HepG2 (cell line): ENCODE results near the gene KIF21B. TPM values are rescaled to one million over a fixed set of nuclear protein-coding genes. Genes with fewer than 3 reads are reported as not detected.

Source experiments
- ATAC-seq: fragments of 200-7000 bp; cut with Tn5 transposase; 3 replicates; pipeline ENCODE4 v1.9.1; 2020; ENCODE audit warnings: mild to moderate bottlenecking, moderate library complexity
- BruUV-seq: library from RNA; stranded (reverse); fragments of 400-500 nt; replicated peaks from 2 replicates; lab custom pipeline; 2021; lab: Mats Ljungman, UMichigan
- CTCF ChIA-PET: fragments of 300-600 bp; formaldehyde crosslinking; extraction: SDS; loops from one replicate; lab custom pipeline; 2021; ENCODE audit warnings: low total read pairs, inconsistent platforms, low intra/inter-chr PET ratio; lab: Yijun Ruan, JAX
- POLR2A ChIA-PET: fragments of 350-600 bp; sonication (Branson Sonifier 250); formaldehyde crosslinking; loops from one replicate; lab custom pipeline; 2020; ENCODE audit warnings: antibody characterized with exemption, inconsistent platforms; lab: Yijun Ruan, JAX
- DNase-seq: peaks from one replicate; pipeline ENCODE4 v3.0.0-alpha.2; 2015; ENCODE audit warnings: low spot score
- FAIRE-seq: peaks from 3 replicates; lab custom pipeline; 2011; peaks lifted over from hg19 to GRCh38; lab: Jason Lieb, UNC
- H2AFZ ChIP-seq: one replicate; pipeline ENCODE4 v1.6.1; 2011; ENCODE audit warnings: low read length, inconsistent platforms
- H3K27ac ChIP-seq: fragments of 300-600 bp; 3 replicates; pipeline ENCODE4 v1.8.0; 2011; ENCODE audit warnings: mixed run types, mild to moderate bottlenecking, mixed read lengths, low read length, inconsistent platforms; ENCODE audit not compliant: insufficient read depth; ENCODE audit errors: extremely low read length
- H3K27me3 ChIP-seq, 2 experiments: fragments of 200-600 bp in 1 of 2; 2 replicates in 1 of 2; 3 replicates in 1 of 2; pipeline versions ENCODE4 v1.6.0 to v1.8.0; 2011; ENCODE audit warnings: low read length in 2 of 2, mild to moderate bottlenecking in 2 of 2, moderate library complexity in 2 of 2, inconsistent platforms in 1 of 2; ENCODE audit not compliant: insufficient read depth in 2 of 2, control insufficient read depth in 1 of 2
- H3K36me3 ChIP-seq, 2 experiments: fragments of 200-600 bp in 1 of 2; replicated peaks in 1 of 2; 2 replicates in 1 of 2; 3 replicates in 1 of 2; pipeline versions ENCODE4 v1.5.1 to v1.8.0; 2011; ENCODE audit warnings: low read length in 2 of 2, inconsistent platforms in 1 of 2; ENCODE audit not compliant: insufficient read depth in 2 of 2, control insufficient read depth in 1 of 2
- H3K4me1 ChIP-seq: 2 replicates; pipeline ENCODE4 v1.5.1; 2012; ENCODE audit warnings: low read length, inconsistent platforms; ENCODE audit not compliant: insufficient read depth
- H3K4me2 ChIP-seq: 2 replicates; pipeline ENCODE4 v1.6.0; 2011; ENCODE audit warnings: low read depth, low read length, inconsistent platforms
- H3K4me3 ChIP-seq, 3 experiments: fragments of 200-600 bp in 1 of 3; sonication (generic), shearing (Covaris generic) in 1 of 3; replicated peaks in 1 of 3; 2 replicates each; pipeline ENCODE4 v1.5.1; 2011 to 2016; ENCODE audit warnings: low read length in 3 of 3, inconsistent platforms in 2 of 3, low read depth in 2 of 3, mild to moderate bottlenecking in 2 of 3, control low read depth in 1 of 3, mixed read lengths in 1 of 3; ENCODE audit not compliant: insufficient read depth in 1 of 3
- H3K79me2 ChIP-seq: one replicate; pipeline ENCODE4 v1.6.1; 2011; ENCODE audit warnings: low read length, inconsistent platforms; ENCODE audit not compliant: insufficient read depth
- H3K9ac ChIP-seq: 2 replicates; pipeline ENCODE4 v1.6.0; 2011; ENCODE audit warnings: mild to moderate bottlenecking, low read depth, low read length, inconsistent platforms; ENCODE audit not compliant: insufficient read depth
- H3K9me3 ChIP-seq: 2 replicates; pipeline ENCODE4 v1.5.1; 2012; ENCODE audit warnings: mild to moderate bottlenecking, low read length
- H4K20me1 ChIP-seq: 2 replicates; pipeline ENCODE4 v1.6.0; 2011; ENCODE audit warnings: inconsistent platforms, mild to moderate bottlenecking, low read length, moderate library complexity; ENCODE audit not compliant: insufficient read depth
- HNRNPH1 ChIP-seq: fragments of 200-400 bp; formaldehyde crosslinking; optimal IDR thresholded peaks from 2 replicates; pipeline ENCODE3; 2017; ENCODE audit warnings: mild to moderate bottlenecking, low read depth, low read length
- NAIF1 ChIP-seq: sonication (generic); formaldehyde crosslinking; IDR thresholded peaks from 2 replicates; pipeline ENCODE4 v1.5.0; 2020; ENCODE audit warnings: mild to moderate bottlenecking, missing genetic modification reagents, borderline replicate concordance
- NFE2L2 ChIP-seq: fragments of 150-350 bp; IDR thresholded peaks from 2 replicates; pipeline ENCODE4 v1.6.1; 2014; ENCODE audit warnings: low read length
- PHF20 ChIP-seq: sonication (generic); formaldehyde crosslinking; IDR thresholded peaks from 2 replicates; pipeline ENCODE4 v1.5.0; 2020; ENCODE audit warnings: mild to moderate bottlenecking, missing genetic modification reagents
- SNAPC4 ChIP-seq: sonication (generic); formaldehyde crosslinking; IDR thresholded peaks from 2 replicates; pipeline ENCODE4 v1.4.0; 2020; ENCODE audit warnings: mild to moderate bottlenecking, missing genetic modification reagents
- ZFP82 ChIP-seq: sonication (generic); formaldehyde crosslinking; IDR thresholded peaks from 2 replicates; pipeline ENCODE4 v1.5.1; 2020; ENCODE audit warnings: mild to moderate bottlenecking, missing genetic modification reagents, borderline replicate concordance
- ZNF138 ChIP-seq: sonication (generic); formaldehyde crosslinking; IDR thresholded peaks from 2 replicates; pipeline ENCODE4 v1.5.0; 2020; ENCODE audit warnings: mild to moderate bottlenecking, low read depth, missing genetic modification reagents
- ZNF207 ChIP-seq: fragments of 450-650 bp; IDR thresholded peaks from 2 replicates; pipeline ENCODE4 v1.6.1; 2016; ENCODE audit warnings: antibody characterized with exemption, borderline replicate concordance
- ZNF354B ChIP-seq: sonication (generic); formaldehyde crosslinking; IDR thresholded peaks from 2 replicates; pipeline ENCODE4 v1.8.0; 2022; ENCODE audit warnings: mild to moderate bottlenecking, missing genetic modification reagents
- ZNF468 ChIP-seq: sonication (generic); formaldehyde crosslinking; IDR thresholded peaks from 2 replicates; pipeline ENCODE4 v1.8.0; 2022; ENCODE audit warnings: mild to moderate bottlenecking, moderate library complexity, missing genetic modification reagents
- ZNF484 ChIP-seq: sonication (generic); formaldehyde crosslinking; IDR thresholded peaks from 2 replicates; pipeline ENCODE4 v1.5.1; 2020; ENCODE audit warnings: mild to moderate bottlenecking, low read depth, missing genetic modification reagents, borderline replicate concordance
- ZNF678 ChIP-seq: sonication (generic); formaldehyde crosslinking; IDR thresholded peaks from 2 replicates; pipeline ENCODE4 v1.4.0; 2020; ENCODE audit warnings: mild to moderate bottlenecking, missing genetic modification reagents
- WGBS: methylation state at CpG from one replicate; pipeline ENCODE4 v1.1.6; 2017; ENCODE audit warnings: low lambda C conversion rate; 5-methylcytosine and 5-hydroxymethylcytosine counted together
- in situ Hi-C: cut with HindIII; loops from 2 replicates; pipeline ENCODE4 v1.10.0; 2017; ENCODE audit warnings: low pct_unique_long_range_greater_than_20kb; ENCODE audit not compliant: extremely low pct_ligation_motif_present
- intact Hi-C: fragments of 100-400 bp; cut with micrococcal nuclease; formaldehyde crosslinking; loops from one replicate; pipeline ENCODE4 v1.10.0; 2022; ENCODE audit not compliant: unreplicated experiment
- polyA plus RNA-seq, 8 experiments: library from polyadenylated mRNA; depleted of rRNA in 3 of 8; stranded (reverse) in 7 of 8; unstranded in 1 of 8; fragments of >200 nt; fragmentation: Illumina TruSeq in 4 of 8; extraction: Trizol in 4 of 8; gene quantifications; 2 replicates each; pipeline versions ENCODE4 v1.2.1 to v1.2.3, GENCODE V29; 2011 to 2016; ENCODE audit warnings: low read depth in 4 of 8, missing spikeins in 1 of 8, mixed read lengths in 1 of 8; ENCODE audit not compliant: insufficient read depth in 1 of 8
- total RNA-seq, 5 experiments: library from RNA; depleted of rRNA; stranded (reverse); fragments of >200 nt; fragmentation: Illumina TruSeq; extraction: Trizol; gene quantifications; 2 replicates each; pipeline ENCODE4 v1.2.3, GENCODE V29; 2016; ENCODE audit warnings: low read depth in 1 of 5

The KIF21B gene
- total and polyA plus RNA-seq, 2 of the 13 experiments (the other 11 are each of a cell fraction or from before 2014, with no cell fraction given): 0.17 to 0.20 TPM

- no peak for ATAC-seq
- Histone ChIP-seq H2AFZ (no peak overlapping the region), H3K27ac (no peak overlapping the region), H3K4me1 (peaks cover 38% of the 10 kb centered on the region), H3K27me3 (peaks cover 6 to 36% of the 10 kb centered on the region in 2 experiments; a peak in 4 of 5 replicates), H3K4me2 (no peak overlapping the region), H3K36me3 (no peaks in the 10 kb centered on the region), H3K4me3 (no peak overlapping the region), H3K79me2 (no peaks in the 10 kb centered on the region), H4K20me1 (no peaks in the 10 kb centered on the region), H3K9ac (no peak overlapping the region), H3K9me3 (no peaks in the 10 kb centered on the region)
- ChIA-PET CTCF (no interaction called here), POLR2A (interaction anchor here (1.1 kb wide), 1 partner anchor 205 kb away, joined by 3 read pairs; no protein-coding TSS in a partner anchor)
- FAIRE-seq: no peak
- WGBS: 40% methylated on average over 5 of the region's 5 CpGs
- BruUV-seq: no TSS peak
- no peak for DNase-seq
- intact Hi-C loops (no loop called here), in situ Hi-C loops (no loop called here)
- TF ChIP-seq ZNF678 (CRISPR knock-in tag) (no peak), ZNF138 (no peak), HNRNPH1 (no peak), ZNF354B (CRISPR knock-in tag) (no peak)
These were observed 7.9 kb downstream of the KIF21B start for GRCh38 chr1:201015551-201016091.

GRCh38 chr1:201014816-201015200, 8.7 kb downstream of the KIF21B start:
- peaks cover 6 to 36% of the 10 kb centered on the region in 2 experiments; a peak in 4 of 5 replicates for H3K27me3 ChIP-seq
- no peak overlapping the region for H2AFZ ChIP-seq
- DNase-seq (no peak), ATAC-seq (no peak), FAIRE-seq (no peak)
- no peak overlapping the region for H3K4me3 ChIP-seq
- H3K4me1 ChIP-seq: peaks cover 30% of the 10 kb centered on the region
- ChIA-PET CTCF (no interaction called here), POLR2A (interaction anchor here (1.1 kb wide), 1 partner anchor 205 kb away, joined by 3 read pairs; no protein-coding TSS in a partner anchor)
- no peaks in the 10 kb centered on the region for H3K36me3 ChIP-seq
- no peak overlapping the region for H3K27ac ChIP-seq
- no peaks in the 10 kb centered on the region for H3K79me2 ChIP-seq
- H3K9me3 ChIP-seq: no peaks in the 10 kb centered on the region
- H3K9ac ChIP-seq: no peak overlapping the region
- intact Hi-C loops: no loop called here
- 80% methylated on average over 3 of the region's 3 CpGs for WGBS
- in situ Hi-C loops: no loop called here
- BruUV-seq: no TSS peak
- no peaks in the 10 kb centered on the region for H4K20me1 ChIP-seq
- no peak overlapping the region for H3K4me2 ChIP-seq
- TF ChIP-seq ZNF207 (no peak), ZNF468 (CRISPR knock-in tag) (no peak), SNAPC4 (CRISPR knock-in tag) (no peak), NAIF1 (no peak), PHF20 (CRISPR knock-in tag) (no peak), ZFP82 (CRISPR knock-in tag) (no peak), NFE2L2 (no peak), ZNF484 (CRISPR knock-in tag) (no peak)
